Neural progenitor cell (in vitro differentiated cells): Measurements from ENCODE around the gene RXRA. TPM values are rescaled to one million over a fixed set of nuclear protein-coding genes. Genes with fewer than 3 reads are reported as not detected.
A peak's percentile ranks its signal among the peaks of the same experiment; 100 is the strongest.

Experiments used
- DNase-seq: peaks from one replicate; pipeline ENCODE4 v3.0.0-alpha.2; 2016; ENCODE audit warnings: low spot score
- H2AFZ ChIP-seq: fragments of 200-600 bp; sonication (generic); replicated peaks from 2 replicates; pipeline ENCODE4 v1.6.1; 2016; ENCODE audit warnings: antibody characterized with exemption
- H3F3A ChIP-seq: fragments of 200-600 bp; sonication (generic); 2 replicates; pipeline ENCODE4 v1.6.1; 2016; ENCODE audit warnings: antibody characterized with exemption, low read depth
- H3K27ac ChIP-seq: fragments of 200-600 bp; sonication (generic); 2 replicates; pipeline ENCODE4 v1.5.1; 2016; ENCODE audit warnings: mild to moderate bottlenecking
- H3K27me3 ChIP-seq: fragments of 200-600 bp; sonication (generic); 2 replicates; pipeline ENCODE4 v1.6.1; 2016; ENCODE audit warnings: mild to moderate bottlenecking, moderate library complexity
- H3K36me3 ChIP-seq: fragments of 200-600 bp; sonication (generic); 2 replicates; pipeline ENCODE4 v1.5.1; 2016
- H3K4me1 ChIP-seq: fragments of 200-600 bp; sonication (generic); 2 replicates; pipeline ENCODE4 v1.6.1; 2016; ENCODE audit warnings: mixed run types
- H3K4me2 ChIP-seq: fragments of 200-600 bp; sonication (generic); 2 replicates; pipeline ENCODE4 v1.6.1; 2016
- H3K4me3 ChIP-seq: fragments of 200-600 bp; sonication (generic); 2 replicates; pipeline ENCODE4 v1.5.1; 2016
- H3K79me2 ChIP-seq: fragments of 200-600 bp; sonication (generic); 2 replicates; pipeline ENCODE4 v1.6.1; 2016; ENCODE audit warnings: low read depth
- H3K9ac ChIP-seq: fragments of 200-600 bp; sonication (generic); 2 replicates; pipeline ENCODE4 v1.6.1; 2016
- H3K9me3 ChIP-seq: fragments of 200-600 bp; sonication (generic); 2 replicates; pipeline ENCODE4 v1.5.1; 2016; ENCODE audit warnings: low read depth
- H4K20me1 ChIP-seq: fragments of 200-600 bp; sonication (generic); 2 replicates; pipeline ENCODE4 v1.6.1; 2016; ENCODE audit warnings: low read depth
- H3K27ac Mint-ChIP-seq: 3 replicates; pipeline ENCODE4 v1.8.0; 2021; ENCODE audit warnings: mixed read lengths
- H3K27me3 Mint-ChIP-seq: 2 replicates; pipeline ENCODE4 v1.8.0; 2022; ENCODE audit warnings: low read depth, mild to moderate bottlenecking, inconsistent platforms, moderate library complexity, mixed read lengths; ENCODE audit not compliant: insufficient read depth
- H3K36me3 Mint-ChIP-seq: 3 replicates; pipeline ENCODE4 v1.8.0; 2021; ENCODE audit warnings: mixed read lengths
- H3K4me1 Mint-ChIP-seq: 3 replicates; pipeline ENCODE4 v1.8.0; 2021; ENCODE audit warnings: mixed read lengths
- H3K4me3 Mint-ChIP-seq: 3 replicates; pipeline ENCODE4 v1.8.0; 2021; ENCODE audit warnings: mild to moderate bottlenecking, moderate library complexity, mixed read lengths
- H3K9me3 Mint-ChIP-seq: 3 replicates; pipeline ENCODE4 v1.8.0; 2020; ENCODE audit warnings: mixed read lengths
- CTCF ChIP-seq: fragments of 200-600 bp; sonication (generic); IDR thresholded peaks from 2 replicates; pipeline ENCODE4 v1.5.1; 2017; ENCODE audit warnings: antibody characterized with exemption, mild to moderate bottlenecking
- EZH2 ChIP-seq: fragments of 200-600 bp; sonication (generic); IDR thresholded peaks from 2 replicates; pipeline ENCODE4 v1.6.1; 2017; ENCODE audit warnings: antibody characterized with exemption, mild to moderate bottlenecking, moderate library complexity
- EZH2phosphoT487 ChIP-seq: fragments of 200-600 bp; sonication (generic); IDR thresholded peaks from 2 replicates; pipeline ENCODE4 v1.6.1; 2017; ENCODE audit warnings: antibody characterized with exemption
- total RNA-seq: library from RNA; depleted of rRNA; stranded (reverse); fragments of >200 nt; gene quantifications from 2 replicates; pipeline ENCODE4 v1.2.3, GENCODE V29; 2015; ENCODE audit warnings: low replicate concordance

The RXRA gene
- total RNA-seq, 1 donor from 2014 or later: 11.6 TPM

GRCh38 chr9:134363450-134363849, 37.2 kb downstream of the RXRA start:
- Mint-ChIP-seq H3K4me1 (peaks cover 15% of the 10 kb centered on the region), H3K27me3 (peaks cover 4% of the 10 kb centered on the region), H3K9me3 (no peaks in the 10 kb centered on the region), H3K27ac (no peak overlapping the region), H3K4me3 (no peak overlapping the region), H3K36me3 (no peaks in the 10 kb centered on the region)
- TF ChIP-seq CTCF (no peak), EZH2 (no peak), EZH2phosphoT487 (no peak)
- Histone ChIP-seq H3K9me3 (no peaks in the 10 kb centered on the region), H3F3A (peaks cover 9% of the 10 kb centered on the region), H3K9ac (no peak overlapping the region), H3K36me3 (no peaks in the 10 kb centered on the region), H3K4me2 (no peak overlapping the region), H3K27me3 (no peaks in the 10 kb centered on the region), H3K27ac (no peak overlapping the region), H4K20me1 (peaks cover 100% of the 10 kb centered on the region), H3K4me3 (no peak overlapping the region), H3K79me2 (peaks cover 71% of the 10 kb centered on the region), H3K4me1 (peaks cover 21% of the 10 kb centered on the region), H2AFZ (no peak overlapping the region)
- DNase-seq: no peak

GRCh38 chr9:134364391-134365114, 38.3 kb downstream of the RXRA start:
- Histone ChIP-seq H3F3A (peaks cover 9% of the 10 kb centered on the region), H3K79me2 (peaks cover 67% of the 10 kb centered on the region), H3K9ac (no peak overlapping the region), H3K4me3 (no peak overlapping the region), H3K4me2 (no peak overlapping the region), H3K36me3 (no peaks in the 10 kb centered on the region), H4K20me1 (peaks cover 94% of the 10 kb centered on the region), H3K9me3 (no peaks in the 10 kb centered on the region), H2AFZ (no peak overlapping the region), H3K27me3 (no peaks in the 10 kb centered on the region), H3K4me1 (peaks cover 21% of the 10 kb centered on the region), H3K27ac (no peak overlapping the region)
- no peak overlapping the region for H3K4me3 Mint-ChIP-seq
- no peak for DNase-seq
- no peak for TF ChIP-seq EZH2phosphoT487
- TF ChIP-seq EZH2: no peak
- peak; percentile 16 for TF ChIP-seq CTCF
- no peaks in the 10 kb centered on the region for H3K36me3 Mint-ChIP-seq
- peaks cover 2% of the 10 kb centered on the region for H3K27me3 Mint-ChIP-seq
- H3K9me3 Mint-ChIP-seq: no peaks in the 10 kb centered on the region
- peaks cover 18% of the 10 kb centered on the region for H3K4me1 Mint-ChIP-seq
- no peak overlapping the region for H3K27ac Mint-ChIP-seq

- no peak overlapping the region for H3K4me3 ChIP-seq
- Mint-ChIP-seq H3K36me3 (no peaks in the 10 kb centered on the region), H3K4me1 (peaks cover 18% of the 10 kb centered on the region), H3K27me3 (peaks cover 2% of the 10 kb centered on the region), H3K27ac (peak overlapping the region; percentile 66), H3K4me3 (no peak overlapping the region), H3K9me3 (no peaks in the 10 kb centered on the region)
- no peaks in the 10 kb centered on the region for H3K36me3 ChIP-seq
- H4K20me1 ChIP-seq: peaks cover 94% of the 10 kb centered on the region
- H3K9ac ChIP-seq: no peak overlapping the region
- no peak overlapping the region for H3K27ac ChIP-seq
- H3K79me2 ChIP-seq: peaks cover 66% of the 10 kb centered on the region
- H3K9me3 ChIP-seq: no peaks in the 10 kb centered on the region
- H3K4me2 ChIP-seq: no peak overlapping the region
- no peaks in the 10 kb centered on the region for H3K27me3 ChIP-seq
- no peak overlapping the region for H2AFZ ChIP-seq
- no peak for DNase-seq
- TF ChIP-seq EZH2phosphoT487 (no peak), CTCF (no peak), EZH2 (no peak)
- H3K4me1 ChIP-seq: peaks cover 21% of the 10 kb centered on the region
- peaks cover 9% of the 10 kb centered on the region for H3F3A ChIP-seq
These were observed 38.9 kb downstream of the RXRA start for GRCh38 chr9:134365115-134365596.
